H1 (cell line): ENCODE results near the gene AKR7A2. TPM values are rescaled to one million over a fixed set of nuclear protein-coding genes. Genes with fewer than 3 reads are reported as not detected.

Experiments
- CTCF ChIA-PET: fragments of 300-600 bp; sonication (Branson Sonifier 250); formaldehyde crosslinking; loops from one replicate; lab custom pipeline; 2021; ENCODE audit not compliant: partially characterized antibody; lab: Charles Lee
- POLR2A ChIA-PET: fragments of 300-600 bp; sonication (Branson Sonifier 250); formaldehyde crosslinking; loops from one replicate; lab custom pipeline; 2021; ENCODE audit warnings: inconsistent platforms; ENCODE audit not compliant: partially characterized antibody; lab: Charles Lee
- DNase-seq, 2 experiments: peaks; one replicate each; pipeline versions ENCODE4 v3.0.0 to v3.0.0-alpha.2; 2010 to 2022; ENCODE audit warnings: low spot score in 2 of 2, low read depth in 1 of 2, mixed read lengths in 1 of 2
- FAIRE-seq: peaks from 2 replicates; lab custom pipeline; 2011; peaks lifted over from hg19 to GRCh38; lab: Jason Lieb, UNC
- H2AFZ ChIP-seq: 2 replicates; pipeline ENCODE4 v1.8.1; 2012; ENCODE audit warnings: low read length, inconsistent platforms
- H2AK5ac ChIP-seq: 2 replicates; pipeline ENCODE4 v1.6.1; 2013; ENCODE audit warnings: low read depth, low read length
- H2BK120ac ChIP-seq: replicated peaks from 2 replicates; pipeline ENCODE3; 2013; ENCODE audit warnings: low read depth, low read length, inconsistent platforms
- H2BK12ac ChIP-seq: 2 replicates; pipeline ENCODE4 v1.6.1; 2013; ENCODE audit warnings: low read depth, low read length
- H2BK15ac ChIP-seq: 2 replicates; pipeline ENCODE4 v1.6.1; 2013; ENCODE audit warnings: low read length
- H2BK20ac ChIP-seq: 2 replicates; pipeline ENCODE4 v1.6.1; 2013; ENCODE audit warnings: low read length
- H2BK5ac ChIP-seq: 2 replicates; pipeline ENCODE4 v1.6.1; 2013; ENCODE audit warnings: low read depth, low read length
- H3K14ac ChIP-seq: 2 replicates; pipeline ENCODE4 v1.6.1; 2013; ENCODE audit warnings: inconsistent platforms; ENCODE audit not compliant: insufficient read length
- H3K18ac ChIP-seq: 2 replicates; pipeline ENCODE4 v1.6.1; 2013; ENCODE audit warnings: low read length; ENCODE audit errors: extremely low read depth
- H3K23ac ChIP-seq: 2 replicates; pipeline ENCODE4 v1.6.1; 2013; ENCODE audit warnings: inconsistent platforms; ENCODE audit not compliant: insufficient read length
- H3K23me2 ChIP-seq: 2 replicates; pipeline ENCODE4 v1.6.1; 2013; ENCODE audit warnings: low read depth, low read length
- H3K27ac ChIP-seq: 2 replicates; pipeline ENCODE4 v1.6.1; 2011; ENCODE audit warnings: low read depth, low read length, inconsistent platforms
- H3K27me3 ChIP-seq, 4 experiments: replicated peaks in 1 of 4; 1 replicate in 1 of 4; 2 replicates in 3 of 4; pipeline versions ENCODE4 v1.6.1 to v1.8.1; 2011 to 2013; ENCODE audit warnings: low read length in 3 of 4, mild to moderate bottlenecking in 3 of 4, inconsistent platforms in 2 of 4, mixed read lengths in 2 of 4, moderate library complexity in 1 of 4; ENCODE audit not compliant: control insufficient read depth in 3 of 4, insufficient read depth in 3 of 4; ENCODE audit errors: extremely low read depth in 1 of 4
- H3K36me3 ChIP-seq, 4 experiments: 2 replicates each; pipeline versions ENCODE4 v1.6.1 to v1.8.1; 2011 to 2013; ENCODE audit warnings: mild to moderate bottlenecking in 4 of 4, low read length in 3 of 4, moderate library complexity in 2 of 4, control low read depth in 1 of 4, inconsistent platforms in 1 of 4; ENCODE audit not compliant: insufficient read depth in 4 of 4, control insufficient read depth in 2 of 4
- H3K4ac ChIP-seq: replicated peaks from 2 replicates; pipeline ENCODE3; 2013; ENCODE audit warnings: low read length, low read depth, mixed read lengths, inconsistent platforms; ENCODE audit not compliant: insufficient read length
- H3K4me1 ChIP-seq, 4 experiments: replicated peaks in 1 of 4; 1 replicate in 1 of 4; 2 replicates in 3 of 4; pipeline versions ENCODE4 v1.6.1 to v1.8.1; 2011 to 2013; ENCODE audit warnings: low read length in 3 of 4, inconsistent platforms in 2 of 4, mixed read lengths in 1 of 4; ENCODE audit not compliant: insufficient read depth in 4 of 4, control insufficient read depth in 3 of 4
- H3K4me2 ChIP-seq, 2 experiments: 2 replicates each; pipeline versions ENCODE4 v1.6.1 to v1.8.1; 2011 to 2013; ENCODE audit warnings: low read depth in 2 of 2, low read length in 2 of 2, control low read depth in 1 of 2, inconsistent platforms in 1 of 2, mild to moderate bottlenecking in 1 of 2; ENCODE audit not compliant: insufficient read depth in 1 of 2
- H3K4me3 ChIP-seq, 4 experiments: fragments of 200-600, 300-600 bp in 1 of 4; sonication (generic), shearing (Covaris generic), sonication (Bioruptor Twin) in 1 of 4; 2 replicates each; pipeline versions ENCODE4 v1.5.1 to v1.8.1; 2011 to 2016; ENCODE audit warnings: low read length in 4 of 4, low read depth in 3 of 4, control low read depth in 2 of 4, inconsistent platforms in 2 of 4, mild to moderate bottlenecking in 2 of 4, mixed read lengths in 1 of 4, moderate library complexity in 1 of 4; ENCODE audit not compliant: insufficient read depth in 2 of 4; ENCODE audit errors: extremely low read depth in 1 of 4
- H3K56ac ChIP-seq: replicated peaks from 2 replicates; pipeline ENCODE3; 2013; ENCODE audit warnings: low read depth, mild to moderate bottlenecking, mixed read lengths, low read length, inconsistent platforms; ENCODE audit not compliant: insufficient read length
- H3K79me1 ChIP-seq: 2 replicates; pipeline ENCODE4 v1.6.1; 2013; ENCODE audit warnings: low read depth, low read length, control low read depth
- H3K79me2 ChIP-seq, 2 experiments: 2 replicates each; pipeline versions ENCODE4 v1.6.1 to v1.8.1; 2012 to 2013; ENCODE audit warnings: low read length in 2 of 2, mild to moderate bottlenecking in 2 of 2, inconsistent platforms in 1 of 2; ENCODE audit not compliant: insufficient read depth in 2 of 2, control insufficient read depth in 1 of 2
- H3K9ac ChIP-seq, 4 experiments: replicated peaks in 1 of 4; 1 replicate in 1 of 4; 2 replicates in 3 of 4; pipeline versions ENCODE4 v1.6.1 to v1.8.1; 2011 to 2013; ENCODE audit warnings: low read depth in 3 of 4, low read length in 3 of 4, control low read depth in 2 of 4, mild to moderate bottlenecking in 2 of 4, moderate library complexity in 2 of 4, inconsistent platforms in 1 of 4; ENCODE audit errors: extremely low read depth in 1 of 4
- H3K9me3 ChIP-seq, 2 experiments: 2 replicates each; pipeline versions ENCODE4 v1.6.1 to v1.8.1; 2012 to 2013; ENCODE audit warnings: mild to moderate bottlenecking in 2 of 2, moderate library complexity in 2 of 2, control low read depth in 1 of 2, inconsistent platforms in 1 of 2, low read depth in 1 of 2, low read length in 1 of 2, mixed read lengths in 1 of 2; ENCODE audit not compliant: insufficient read depth in 2 of 2
- H4K20me1 ChIP-seq, 2 experiments: replicated peaks in 1 of 2; 2 replicates each; pipeline versions ENCODE3 to v1.8.1; 2011 to 2013; ENCODE audit warnings: inconsistent platforms in 2 of 2, low read length in 2 of 2, mild to moderate bottlenecking in 1 of 2; ENCODE audit not compliant: insufficient read depth in 2 of 2, control insufficient read depth in 1 of 2
- H4K5ac ChIP-seq: 2 replicates; pipeline ENCODE4 v1.6.1; 2013; ENCODE audit warnings: low read length, low read depth, mixed read lengths, inconsistent platforms; ENCODE audit not compliant: insufficient read length
- H4K8ac ChIP-seq: 2 replicates; pipeline ENCODE4 v1.8.0; 2013; ENCODE audit warnings: mild to moderate bottlenecking, moderate library complexity, low read length, inconsistent platforms; ENCODE audit not compliant: insufficient read depth; ENCODE audit errors: extremely low read depth
- H4K91ac ChIP-seq: replicated peaks from 2 replicates; pipeline ENCODE3; 2013; ENCODE audit warnings: low read length, mixed read lengths, inconsistent platforms; ENCODE audit not compliant: insufficient read length
- ATF3 ChIP-seq: IDR thresholded peaks from 2 replicates; pipeline ENCODE4 v1.6.1; 2011; ENCODE audit warnings: low read depth, mild to moderate bottlenecking, low read length; ENCODE audit not compliant: insufficient read depth
- BCL11A ChIP-seq, 2 experiments: IDR thresholded peaks; one replicate each; pipeline ENCODE4 v1.6.1; 2011; ENCODE audit warnings: low read depth in 2 of 2, low read length in 2 of 2, mild to moderate bottlenecking in 2 of 2
- CHD2 ChIP-seq: IDR thresholded peaks from 2 replicates; pipeline ENCODE4 v1.6.1; 2012; ENCODE audit warnings: low read length, improper control_type of control experiment
- FOSL1 ChIP-seq: IDR thresholded peaks from 2 replicates; pipeline ENCODE4 v1.6.1; 2011; ENCODE audit warnings: mild to moderate bottlenecking, low read depth, low read length, moderate library complexity; ENCODE audit not compliant: insufficient read depth
- HDAC2 ChIP-seq, 2 experiments: fragments of 300-600 bp in 1 of 2; sonication (generic) in 1 of 2; IDR thresholded peaks; 2 replicates each; pipeline ENCODE4 v1.6.1; 2011 to 2012; ENCODE audit warnings: low read depth in 2 of 2, low read length in 2 of 2, mild to moderate bottlenecking in 2 of 2, moderate library complexity in 2 of 2, borderline replicate concordance in 1 of 2, inconsistent platforms in 1 of 2
- HDAC6 ChIP-seq: IDR thresholded peaks from one replicate; pipeline ENCODE4 v1.7.1; 2012; ENCODE audit warnings: low read depth, mild to moderate bottlenecking, inconsistent platforms, low read length, moderate library complexity
- RAD21 ChIP-seq, 2 experiments: IDR thresholded peaks in 1 of 2; conservative IDR thresholded peaks in 1 of 2; 2 replicates each; pipeline ENCODE4 v1.6.1; 2011; ENCODE audit warnings: low read depth in 2 of 2, low read length in 2 of 2, improper control_type of control experiment in 1 of 2, inconsistent platforms in 1 of 2, mild to moderate bottlenecking in 1 of 2, moderate library complexity in 1 of 2
- RFX5 ChIP-seq: IDR thresholded peaks from 2 replicates; pipeline ENCODE4 v1.6.1; 2011; ENCODE audit warnings: low read depth, low read length, improper control_type of control experiment, borderline replicate concordance
- SIX5 ChIP-seq: IDR thresholded peaks from 2 replicates; pipeline ENCODE4 v1.6.1; 2011; ENCODE audit warnings: mild to moderate bottlenecking, low read depth, low read length
- TBP ChIP-seq: IDR thresholded peaks from 2 replicates; pipeline ENCODE4 v1.6.1; 2011; ENCODE audit warnings: low read depth, low read length, improper control_type of control experiment
- WGBS, 2 experiments: shearing (Covaris generic) in 1 of 2; methylation state at CpG; one replicate each; pipeline versions ENCODE4 v1.1.6 to v1.1.7; 2013 to 2015; ENCODE audit warnings: low lambda C conversion rate in 2 of 2, mixed read lengths in 2 of 2, inconsistent platforms in 1 of 2, low coverage in 1 of 2, missing lambda C conversion rate in 1 of 2; ENCODE audit not compliant: insufficient replicate concordance in 2 of 2, insufficient coverage in 1 of 2, insufficient read length in 1 of 2; ENCODE audit errors: extremely low coverage in 1 of 2, missing lambda C conversion rate in 1 of 2; 5-methylcytosine and 5-hydroxymethylcytosine counted together
- polyA plus RNA-seq, 7 experiments: library from polyadenylated mRNA; depleted of rRNA in 3 of 7; stranded (reverse) in 5 of 7; unstranded in 2 of 7; fragments of >200 nt in 5 of 7; fragments of 200-250 nt in 2 of 7; gene quantifications; 1 replicate in 5 of 7; 2 replicates in 1 of 7; 4 replicates in 1 of 7; pipeline versions ENCODE4 v1.2.1 to v1.2.3, GENCODE V29; 2011 to 2013; ENCODE audit warnings: missing spikeins in 2 of 7, mixed read lengths in 2 of 7
- total RNA-seq: library from RNA; stranded (reverse); fragmentation: NEBNext Ultra II Directional; extraction: Animal tissue kit (Norgen Biotek cat#: 25700); gene quantifications from 2 replicates; pipeline ENCODE4 v1.2.1, GENCODE V29; 2021

The AKR7A2 gene
- total and polyA plus RNA-seq, 2 of the 8 experiments (the other 6 are each of a cell fraction or from before 2014, with no cell fraction given) = 32.0 to 48.3 TPM

- WGBS, 2 experiments = 84% methylated on average over 21 of the region's 21 CpGs; no CpG with 5 or more reads in 1 of the 2 experiments
- Histone ChIP-seq H2BK15ac (no peak overlapping the region), H4K20me1 (peaks cover 7 to 20% of the 10 kb centered on the region in 2 experiments), H3K4ac (no peak overlapping the region), H3K14ac (no peak overlapping the region), H2BK20ac (no peak overlapping the region), H3K18ac (no peak overlapping the region), H3K9ac (no peak overlapping the region), H3K27me3 (no peaks in the 10 kb centered on the region), H3K4me2 (no peak overlapping the region), H4K5ac (no peak overlapping the region), H2BK12ac (no peak overlapping the region), H2BK5ac (no peak overlapping the region), H3K27ac (no peak overlapping the region), H4K8ac (no peak overlapping the region), H2AFZ (no peak overlapping the region), H3K23me2 (no peaks in the 10 kb centered on the region), H3K4me3 (no peak overlapping the region), H3K23ac (no peak overlapping the region), H2BK120ac (no peak overlapping the region), H3K4me1 (no peaks in the 10 kb centered on the region), H2AK5ac (no peak overlapping the region), H3K79me1 (peaks cover 5% of the 10 kb centered on the region; the same call in 1 of the 2 replicates), H3K79me2 (peaks cover 0 to 6% of the 10 kb centered on the region in 2 experiments; a peak in 2 of 4 replicates), H3K9me3 (no peaks in the 10 kb centered on the region), H3K36me3 (peaks cover 36 to 49% (median 48%) of the 10 kb centered on the region in 4 experiments), H3K56ac (no peak overlapping the region), H4K91ac (no peak overlapping the region)
- FAIRE-seq (no peak), DNase-seq (no peak)
- ChIA-PET POLR2A (interaction anchor here (0.7 to 7.5 kb wide), 11 partner anchors 7 to 342 kb away, joined by 3 to 83 read pairs (median 5); partner anchors contain the start of genes AKR7A2, AKR7A3, EMC1 and MRTO4), CTCF (interaction anchor here (0.6 to 1.6 kb wide), 3 partner anchors 9 to 79 kb away, joined by 3 read pairs; partner anchors contain the start of genes EMC1 and MRTO4)
- TF ChIP-seq BCL11A (IDR thresholded peaks at IDR 0.05; ENCODE audit: low read depth in 2 of 2, low read length in 2 of 2) = no peak
- no peak for TF ChIP-seq ATF3
- no peak for TF ChIP-seq TBP
- no peak for TF ChIP-seq FOSL1
- TF ChIP-seq HDAC2 (IDR thresholded peaks at IDR 0.05; ENCODE audit: borderline replicate concordance in 1 of 2, low read depth in 2 of 2, low read length in 2 of 2) = no peak
- TF ChIP-seq RFX5 = no peak
- TF ChIP-seq SIX5 = no peak
- no peak for TF ChIP-seq HDAC6
- TF ChIP-seq CHD2 = no peak
- no peak for TF ChIP-seq RAD21 (IDR thresholded peaks at IDR 0.05 in 1 of 2, conservative IDR thresholded peaks at IDR 0.05 in 1 of 2; ENCODE audit: low read depth in 2 of 2, low read length in 2 of 2)
Observed at GRCh38 chr1:19260211-19261138, 51.5 kb downstream of the AKR7A2 start.
